ENCODE results near the gene GPX4. TPM values are rescaled to one million over a fixed set of nuclear protein-coding genes. Genes with fewer than 3 reads are reported as not detected.

The GPX4 gene
- total RNA-seq, 6 experiments from 2014 or later = 204 to 389 (median 212) TPM

- peak; percentile 42 to 70 (median 62) for ATAC-seq
- no peaks in the 10 kb centered on the region for H3K36me3 ChIP-seq
- WGBS (ENCODE audit: insufficient coverage, low coverage, low lambda C conversion rate, missing lambda C conversion rate) = 21% methylated on average over 13 of the region's 15 CpGs
- peak; percentile 79 to 95 (median 94) for DNase-seq
- peak overlapping the region in 2 of 3 donors; percentile 2 to 21 for H3K4me3 ChIP-seq
- H3K27ac ChIP-seq = peak overlapping the region; percentile 76 to 92 (median 88)
- TF ChIP-seq CTCF (IDR thresholded peaks at IDR 0.05) (no peak), POLR2A (IDR thresholded peaks at IDR 0.05) (no peak)
- H3K4me1 ChIP-seq = peaks cover 1 to 60% (median 28%) of the 10 kb centered on the region in 4 donors
- no peaks in the 10 kb centered on the region for H3K9me3 ChIP-seq
- no peaks in the 10 kb centered on the region for H3K27me3 ChIP-seq
- intact Hi-C loops (cut with DNase I) = no loop called here
Measured at GRCh38 chr19:1098177-1099051, 5.4 kb upstream of the GPX4 start.

GRCh38 chr19:1101337-1101698, 2.5 kb upstream of the GPX4 start:
- TF ChIP-seq POLR2A (IDR thresholded peaks at IDR 0.05) = no peak
- intact Hi-C loops (cut with DNase I) = no loop called here
- WGBS (ENCODE audit: insufficient coverage, low coverage, low lambda C conversion rate, missing lambda C conversion rate) = 19% methylated on average over 4 of the region's 9 CpGs
- no peak overlapping the region for H3K4me3 ChIP-seq
- no peaks in the 10 kb centered on the region for H3K9me3 ChIP-seq
- no peak for DNase-seq
- H3K36me3 ChIP-seq = peaks cover 0 to 3% (median 2%) of the 10 kb centered on the region in 4 donors
- no peaks in the 10 kb centered on the region for H3K27me3 ChIP-seq
- peaks cover 2 to 51% (median 25%) of the 10 kb centered on the region in 4 donors for H3K4me1 ChIP-seq
- H3K27ac ChIP-seq = peak overlapping the region; percentile 80 to 89 (median 83)
- no peak for ATAC-seq

- Histone ChIP-seq H3K27ac (peak overlapping the region; percentile 80 to 89 (median 83)), H3K4me3 (no peak overlapping the region), H3K27me3 (no peaks in the 10 kb centered on the region), H3K4me1 (peaks cover 2 to 47% (median 23%) of the 10 kb centered on the region in 4 donors), H3K36me3 (peaks cover 0 to 15% (median 7%) of the 10 kb centered on the region in 4 donors), H3K9me3 (no peaks in the 10 kb centered on the region)
- intact Hi-C loops (cut with DNase I) = no loop called here
- WGBS (ENCODE audit: insufficient coverage, low coverage, low lambda C conversion rate, missing lambda C conversion rate) = 44% methylated on average over 10 of the region's 17 CpGs
- TF ChIP-seq POLR2A (IDR thresholded peaks at IDR 0.05) = no peak
- no peak for TF ChIP-seq CTCF (IDR thresholded peaks at IDR 0.05)
- ATAC-seq (peak in 1 of 4 donors; percentile 5), DNase-seq (no peak)
Measured at GRCh38 chr19:1102407-1103131, 1.2 kb upstream of the GPX4 start.

- TF ChIP-seq POLR2A (IDR thresholded peaks at IDR 0.05) = no peak
- no peak for TF ChIP-seq CTCF (IDR thresholded peaks at IDR 0.05)
- DNase-seq (no peak), ATAC-seq (no peak)
- H3K9me3 ChIP-seq = no peaks in the 10 kb centered on the region
- no peaks in the 10 kb centered on the region for H3K27me3 ChIP-seq
- intact Hi-C loops (cut with DNase I) = no loop called here
- H3K36me3 ChIP-seq = peaks cover 0 to 21% (median 8%) of the 10 kb centered on the region in 4 donors
- peaks cover 2 to 46% (median 22%) of the 10 kb centered on the region in 4 donors for H3K4me1 ChIP-seq
- WGBS (ENCODE audit: insufficient coverage, low coverage, low lambda C conversion rate, missing lambda C conversion rate) = 15% methylated on average over 11 of the region's 20 CpGs
- H3K4me3 ChIP-seq = peak overlapping the region in 2 of 3 donors; percentile 38 to 78
- H3K27ac ChIP-seq = peak overlapping the region; percentile 80 to 89 (median 83)
Measured at GRCh38 chr19:1103132-1103707, 574 bp upstream of the GPX4 start.
